HEK293T (cell line): Measurements from ENCODE around the gene CELF1.

ENCODE experiments used
- CTCF ChIA-PET: fragments of 350-600 bp; formaldehyde crosslinking; extraction: SDS; loops from one replicate; lab custom pipeline; 2021; ENCODE audit warnings: antibody characterized with exemption, inconsistent platforms; lab: Yijun Ruan, JAX
- POLR2A ChIA-PET: fragments of 350-600 bp; formaldehyde crosslinking; extraction: SDS; loops from one replicate; lab custom pipeline; 2020; ENCODE audit warnings: antibody characterized with exemption, inconsistent platforms; lab: Yijun Ruan, JAX
- DNase-seq: peaks from one replicate; pipeline ENCODE4 v3.0.0; 2012; ENCODE audit warnings: mixed read lengths; ENCODE audit errors: extremely low spot score
- ARNT ChIP-seq: fragments of 450-650 bp; IDR thresholded peaks from 2 replicates; pipeline ENCODE4 v1.6.1; 2017; ENCODE audit warnings: mild to moderate bottlenecking
- BHLHE40 ChIP-seq: fragments of 450-650 bp; IDR thresholded peaks from 2 replicates; pipeline ENCODE4 v1.6.1; 2016; ENCODE audit warnings: mild to moderate bottlenecking, moderate library complexity, borderline replicate concordance
- CTBP1 ChIP-seq: fragments of 450-650 bp; IDR thresholded peaks from 2 replicates; pipeline ENCODE4 v1.6.1; 2016; ENCODE audit warnings: borderline replicate concordance
- ELF4 ChIP-seq: fragments of 450-650 bp; IDR thresholded peaks from 2 replicates; pipeline ENCODE4 v1.6.1; 2017; ENCODE audit warnings: antibody characterized with exemption
- FOXA1 ChIP-seq: fragments of 450-650 bp; IDR thresholded peaks from 2 replicates; pipeline ENCODE4 v1.6.1; 2016; ENCODE audit warnings: mild to moderate bottlenecking
- FOXK2 ChIP-seq: fragments of 450-650 bp; IDR thresholded peaks from 2 replicates; pipeline ENCODE4 v1.6.1; 2016; ENCODE audit warnings: mild to moderate bottlenecking
- FOXM1 ChIP-seq: fragments of 450-650 bp; IDR thresholded peaks from 2 replicates; pipeline ENCODE4 v1.6.1; 2017; ENCODE audit warnings: mild to moderate bottlenecking, borderline replicate concordance
- HDGF ChIP-seq: fragments of 450-650 bp; IDR thresholded peaks from 2 replicates; pipeline ENCODE4 v1.6.1; 2017; ENCODE audit warnings: antibody characterized with exemption, borderline replicate concordance
- L3MBTL2 ChIP-seq: fragments of 450-650 bp; conservative IDR thresholded peaks from 2 replicates; pipeline ENCODE4 v1.6.1; 2016; ENCODE audit warnings: mild to moderate bottlenecking
- LEF1 ChIP-seq: fragments of 450-650 bp; IDR thresholded peaks from 2 replicates; pipeline ENCODE4 v1.6.1; 2017; ENCODE audit warnings: mild to moderate bottlenecking, borderline replicate concordance
- NFRKB ChIP-seq: fragments of 450-650 bp; IDR thresholded peaks from 2 replicates; pipeline ENCODE4 v1.6.1; 2016; ENCODE audit warnings: mild to moderate bottlenecking, moderate library complexity
- PKNOX1 ChIP-seq: fragments of 450-650 bp; IDR thresholded peaks from 2 replicates; pipeline ENCODE4 v1.6.1; 2016
- SP1 ChIP-seq: fragments of 450-650 bp; IDR thresholded peaks from 2 replicates; pipeline ENCODE4 v1.6.1; 2017
- SUZ12 ChIP-seq: fragments of 450-650 bp; IDR thresholded peaks from 2 replicates; pipeline ENCODE4 v1.6.1; 2016; ENCODE audit warnings: mild to moderate bottlenecking
- TARDBP ChIP-seq: fragments of 450-650 bp; IDR thresholded peaks from 2 replicates; pipeline ENCODE4 v1.6.1; 2016
- ZNF384 ChIP-seq: fragments of 450-650 bp; IDR thresholded peaks from 2 replicates; pipeline ENCODE4 v1.6.1; 2016

CELF1 gene

GRCh38 chr11:47508240-47508957 is 44.5 kb downstream of the CELF1 start:
- ChIA-PET CTCF (interaction anchor here (0.7 to 1.0 kb wide), 3 partner anchors 45 to 137 kb away, joined by 6 to 10 read pairs (median 6); partner anchors contain the start of gene CELF1), POLR2A (interaction anchor here (1.0 kb wide), 1 partner anchor 44 kb away, joined by 3 read pairs; no protein-coding TSS in a partner anchor)
- TF ChIP-seq FOXA1 (no peak), HDGF (no peak), TARDBP (no peak), NFRKB (no peak), PKNOX1 (no peak), ZNF384 (no peak), ARNT (no peak), CTBP1 (no peak), FOXK2 (no peak), SUZ12 (no peak), ELF4 (no peak), SP1 (no peak), LEF1 (no peak), BHLHE40 (no peak)
- DNase-seq, result no peak

- TF ChIP-seq FOXM1 (no peak), SP1 (no peak), LEF1 (no peak), ELF4 (no peak)
- CTCF ChIA-PET, result interaction anchor here (0.7 kb wide), 1 partner anchor 110 kb away, joined by 6 read pairs; no protein-coding TSS in a partner anchor
- no peak for DNase-seq
- POLR2A ChIA-PET, result no interaction called here
These were observed 45.2 kb downstream of the CELF1 start for GRCh38 chr11:47507563-47508239.

GRCh38 chr11:47506795-47507562 is 46.0 kb downstream of the CELF1 start:
- ChIA-PET CTCF (interaction anchor here (0.5 kb wide), 1 partner anchor 94 kb away, joined by 8 read pairs; no protein-coding TSS in a partner anchor), POLR2A (no interaction called here)
- TF ChIP-seq L3MBTL2 (no peak), HDGF (no peak), NFRKB (no peak), ZNF384 (no peak), FOXM1 (no peak), SUZ12 (no peak), TARDBP (no peak), CTBP1 (no peak), PKNOX1 (no peak), FOXA1 (no peak), LEF1 (no peak), BHLHE40 (no peak), SP1 (no peak)
- DNase-seq, result no peak

- no peak for DNase-seq
- POLR2A ChIA-PET, result no interaction called here
- CTCF ChIA-PET, result no interaction called here
These were observed 46.6 kb downstream of the CELF1 start for GRCh38 chr11:47506373-47506772.

GRCh38 chr11:47504910-47505309 is 48.0 kb downstream of the CELF1 start:
- no peak for TF ChIP-seq TARDBP
- TF ChIP-seq L3MBTL2, result no peak
- TF ChIP-seq ZNF384, result peak; percentile 30; the same call in 1 of the 2 replicates
- TF ChIP-seq BHLHE40, result no peak
- no peak for TF ChIP-seq NFRKB
- TF ChIP-seq SP1, result no peak
- POLR2A ChIA-PET, result no interaction called here
- CTCF ChIA-PET, result no interaction called here

More at GRCh38 chr11:47506373-47506772, 46.6 kb downstream of the CELF1 start:
- no peak for TF ChIP-seq L3MBTL2
- no peak for TF ChIP-seq ARNT
- no peak for TF ChIP-seq SP1
- TF ChIP-seq ZNF384, result no peak
- no peak for TF ChIP-seq BHLHE40
- no peak for TF ChIP-seq LEF1
- no peak for TF ChIP-seq ELF4
- TF ChIP-seq PKNOX1, result no peak
- no peak for TF ChIP-seq FOXA1

More at GRCh38 chr11:47504910-47505309, 48.0 kb downstream of the CELF1 start:
- no peak for DNase-seq
